Measurements from ENCODE around the gene EVI5.
"Not testable (repeated sequence)": the region's sequence is repeated elsewhere in the genome, so short reads cannot be mapped to it uniquely, and the experiment has no call there.

Gene EVI5

DNA sequence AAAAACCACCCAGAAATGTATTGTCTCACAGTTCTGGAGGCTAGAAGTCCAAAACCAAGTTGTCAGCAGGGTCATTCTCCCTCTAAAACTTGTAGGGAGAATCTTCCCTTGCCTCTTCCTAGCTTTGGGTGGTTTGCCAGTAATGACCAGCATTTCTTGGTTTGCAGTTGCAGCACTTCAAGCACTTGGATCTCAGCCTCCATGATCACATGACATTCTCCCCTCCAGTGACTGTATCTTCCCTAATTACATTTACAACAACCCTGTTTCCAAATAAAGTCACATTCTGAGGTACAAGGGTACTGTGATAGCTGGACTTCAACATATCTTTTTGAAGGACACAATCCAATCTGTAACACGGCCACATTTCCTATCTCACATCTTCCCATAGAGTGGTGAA, 37.2 kb downstream of the EVI5 start:
- peak; percentile 30 for DNase-seq

DNA sequence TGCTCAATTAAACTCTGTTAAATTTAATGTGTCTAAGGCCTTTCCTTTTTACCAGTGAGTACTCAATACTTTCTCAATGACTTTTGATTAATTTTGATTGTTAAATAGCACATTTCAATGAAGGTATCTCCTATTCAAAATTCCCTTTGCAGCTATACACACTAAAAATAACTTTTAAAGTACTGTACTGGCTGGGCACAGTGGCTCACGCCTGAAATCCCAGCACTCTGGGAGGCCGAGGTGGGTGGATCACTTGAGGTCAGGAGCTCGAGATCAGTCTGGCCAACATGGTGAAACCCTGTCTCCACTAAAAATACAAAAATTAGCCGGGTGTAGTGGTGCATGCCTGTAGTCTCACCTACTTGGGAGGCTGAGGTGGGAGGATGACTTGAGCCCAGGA, 38.7 kb downstream of the EVI5 start:
- not testable (repeated sequence) for DNase-seq

DNA sequence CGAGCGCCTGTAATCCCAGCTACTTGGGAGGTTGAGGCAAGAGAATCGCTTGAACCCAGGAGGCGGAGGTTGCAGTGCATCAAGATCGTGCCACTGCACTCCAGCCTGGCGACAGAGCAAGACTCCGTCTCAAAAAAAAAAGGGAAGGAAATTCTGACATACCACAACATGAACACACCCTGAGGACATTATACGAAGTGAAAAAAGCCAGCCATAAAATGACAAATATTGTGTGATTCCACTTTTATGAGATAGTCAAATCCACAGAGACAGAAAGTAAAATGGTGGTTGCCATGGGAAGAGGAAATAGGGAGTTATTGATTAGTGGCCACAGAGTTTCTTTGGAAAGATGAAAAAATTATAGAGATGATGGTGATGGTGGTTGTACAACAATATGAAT, 41.7 kb downstream of the EVI5 start:
- DNase-seq: peak; percentile 52

DNA sequence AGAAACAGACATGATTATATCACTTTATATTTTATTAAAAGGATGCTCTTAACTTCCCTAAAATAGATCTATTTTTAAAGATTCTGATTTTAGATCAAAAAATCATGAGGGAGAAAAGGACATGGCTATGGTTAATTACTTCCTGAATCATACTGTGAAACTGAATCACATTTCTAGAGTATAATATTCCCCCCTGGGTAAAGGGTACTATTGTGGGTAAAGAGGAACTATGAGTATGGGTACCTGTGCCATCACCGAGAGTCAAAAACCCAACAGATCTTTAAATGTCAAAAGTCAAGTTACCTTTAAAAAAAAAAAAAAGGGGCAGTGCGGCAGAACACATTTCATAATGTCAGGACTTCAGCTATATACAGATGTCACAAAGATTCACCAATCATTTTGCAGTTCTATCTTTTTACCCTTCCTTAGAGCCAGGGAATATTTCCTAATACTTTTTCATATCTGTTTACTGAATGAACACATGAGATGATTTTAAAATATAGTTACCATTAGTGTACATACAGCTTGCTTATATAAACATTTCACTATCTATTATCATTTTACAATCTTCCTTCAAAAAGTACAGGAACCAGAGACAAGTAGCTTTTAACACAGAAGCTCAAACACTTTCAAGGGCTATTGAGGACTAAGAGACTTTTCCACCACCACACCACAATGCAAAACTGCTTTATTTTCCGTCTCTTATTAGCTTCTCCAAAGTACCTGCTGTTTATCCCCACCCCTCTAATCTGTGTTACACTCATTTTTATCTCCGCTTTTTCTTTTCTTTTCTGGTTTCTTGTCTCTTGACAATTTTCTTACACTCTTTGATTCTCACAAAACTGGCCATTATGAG, 45.0 kb downstream of the EVI5 start:
- no peak for DNase-seq

DNA sequence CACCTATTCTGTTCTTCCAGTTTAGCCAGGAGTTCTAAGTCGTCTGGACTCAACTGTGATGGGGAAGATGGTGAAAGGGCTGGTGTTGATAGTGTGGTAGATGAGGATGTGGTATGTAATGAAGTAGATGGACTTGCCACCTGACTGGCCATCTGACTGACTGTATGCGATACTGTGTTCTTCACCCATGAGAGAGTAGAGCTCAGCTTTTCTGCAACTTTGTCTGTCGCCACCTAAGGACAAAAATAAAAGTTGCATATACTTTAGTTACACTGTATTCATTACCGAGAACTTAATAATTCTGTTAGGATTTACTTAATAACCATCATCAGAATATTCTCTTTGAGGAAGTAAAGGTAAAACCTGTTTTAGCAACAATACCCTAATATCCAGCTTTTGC, 48.5 kb downstream of the EVI5 start:
- DNase-seq: no peak

DNA sequence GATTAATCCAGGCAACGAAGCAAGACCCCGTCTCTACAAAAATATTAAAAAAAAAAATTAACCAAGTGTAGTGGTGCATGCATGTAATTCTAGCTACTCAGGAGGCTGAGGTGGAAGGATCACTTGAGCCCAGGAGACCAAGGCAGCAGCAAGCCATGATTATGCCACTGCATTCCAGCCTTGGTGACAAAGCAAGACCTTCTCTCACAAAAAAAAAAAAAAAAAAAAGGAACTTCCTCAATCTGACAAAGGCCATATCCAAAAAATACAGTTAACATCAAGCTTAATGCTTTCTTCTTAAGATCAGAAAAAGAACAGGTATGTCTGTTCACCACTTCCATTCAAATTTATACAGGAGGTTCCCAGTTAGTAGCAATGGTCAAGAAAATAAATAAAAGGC, 54.4 kb downstream of the EVI5 start:
- peak; percentile 48 for DNase-seq

DNA sequence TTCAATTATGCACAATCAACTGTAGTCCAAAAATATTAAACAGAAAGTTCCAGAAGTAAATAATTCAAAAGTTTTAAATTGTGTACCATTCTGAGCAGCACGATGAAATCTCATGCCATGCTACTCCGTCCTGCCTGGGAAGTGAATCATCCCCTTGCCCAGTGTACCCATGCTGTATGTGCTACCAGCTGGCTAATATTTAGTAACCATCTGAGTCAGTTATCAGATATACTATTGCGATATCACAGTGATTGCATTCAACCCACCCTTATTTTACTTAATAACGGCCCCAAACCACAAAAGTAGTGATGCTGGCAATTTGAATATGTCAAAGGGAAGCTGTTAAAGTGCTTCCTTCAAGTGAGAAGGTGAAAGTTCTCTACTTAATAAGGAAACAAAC, 56.2 kb downstream of the EVI5 start:
- DNase-seq: peak; percentile 85

DNA sequence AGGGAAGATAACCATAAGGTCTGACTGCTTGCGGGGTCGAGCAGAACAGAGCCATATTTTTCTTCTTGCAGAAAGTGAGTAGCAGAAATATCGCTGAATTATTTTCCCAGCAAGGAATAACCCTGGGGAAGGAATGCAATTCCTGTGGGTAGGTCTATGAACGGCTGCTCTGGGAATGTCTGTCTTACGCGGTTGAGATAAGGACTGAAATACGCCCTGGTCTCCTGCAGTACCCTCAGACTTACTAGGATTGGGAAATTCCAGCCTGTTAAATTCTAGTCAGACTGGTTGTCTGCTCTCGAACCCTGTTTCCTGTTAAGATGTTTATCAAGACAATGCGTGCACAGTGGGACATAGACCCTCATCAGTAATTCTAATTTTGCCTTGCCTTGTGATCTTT, 61.2 kb downstream of the EVI5 start:
- not testable (repeated sequence) for DNase-seq

DNA sequence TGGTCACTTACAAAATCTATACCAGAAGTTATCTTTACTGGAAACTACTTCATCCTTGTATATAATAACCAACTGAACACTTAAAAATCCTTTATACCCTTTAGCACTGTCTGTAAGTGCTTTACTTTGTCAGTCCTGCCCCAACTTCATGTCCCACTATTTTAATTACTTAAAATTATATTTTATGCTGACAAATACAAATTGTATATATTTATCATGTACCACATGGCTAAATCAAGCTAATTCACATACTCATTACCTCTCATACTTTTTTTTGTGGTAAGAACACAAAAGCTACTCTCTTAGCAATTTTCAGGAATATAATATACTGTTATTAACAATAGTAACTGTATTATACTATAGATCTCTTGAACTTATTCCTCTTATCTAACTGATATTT, 63.0 kb downstream of the EVI5 start:
- DNase-seq: no peak

DNA sequence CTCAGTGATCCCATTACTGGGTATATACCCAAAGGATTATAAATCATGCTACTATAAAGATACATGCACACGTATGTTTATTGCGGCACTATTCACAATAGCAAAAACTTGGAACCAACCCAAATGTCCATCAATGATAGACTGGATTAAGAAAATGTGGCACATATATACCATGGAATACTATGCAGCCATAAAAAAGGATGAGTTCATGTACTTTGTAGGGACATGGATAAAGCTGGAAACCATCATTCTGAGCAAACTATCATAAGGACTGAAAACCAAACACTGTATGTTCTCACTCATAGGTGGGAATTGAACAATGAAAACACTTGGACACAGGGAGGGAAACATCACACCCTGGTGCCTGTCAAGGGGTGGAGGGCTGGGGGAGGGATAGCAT, 63.8 kb downstream of the EVI5 start:
- not testable (repeated sequence) for DNase-seq

DNA sequence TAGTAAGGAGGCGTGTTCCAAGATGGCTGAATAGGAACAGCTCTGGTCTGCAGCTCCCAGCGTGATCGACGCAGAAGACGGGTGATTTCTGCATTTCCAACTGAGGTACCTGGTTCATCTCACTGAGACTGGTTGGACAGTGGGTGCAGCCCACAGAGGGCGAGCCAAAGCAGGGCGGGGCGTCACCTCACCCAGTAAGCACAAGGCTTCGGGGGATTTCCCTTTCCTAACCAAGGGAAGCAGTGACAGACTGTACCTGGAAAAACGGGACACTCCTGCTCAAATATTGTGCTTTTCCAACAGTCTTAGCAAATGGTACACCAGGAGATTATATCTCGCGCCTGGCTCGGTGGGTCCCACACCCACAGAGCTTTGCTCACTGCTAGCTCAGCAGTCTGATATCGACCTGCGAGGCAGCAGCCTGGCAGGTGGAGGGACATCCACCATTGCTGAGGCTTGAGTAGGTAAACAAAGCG, 69.4 kb downstream of the EVI5 start:
- DNase-seq: not testable (repeated sequence)

DNA sequence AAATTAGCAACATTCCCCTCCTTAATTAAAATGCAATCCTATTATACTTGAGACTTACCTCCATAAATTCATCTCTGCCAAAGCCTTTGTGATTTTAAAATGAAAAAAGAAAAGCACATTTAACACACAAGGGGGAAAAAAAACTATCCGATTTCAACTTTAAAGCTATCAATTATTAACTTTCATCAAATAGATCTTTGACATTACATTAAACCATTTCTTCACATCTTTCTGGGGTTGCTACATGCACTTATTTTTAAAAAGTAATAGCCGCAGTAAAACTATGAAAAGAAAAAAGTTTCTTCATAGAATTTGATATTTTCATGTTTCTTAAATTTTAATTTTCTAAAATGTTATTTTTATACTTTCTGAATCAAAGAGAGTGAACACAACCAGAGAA, 71.0 kb downstream of the EVI5 start:
- no peak for DNase-seq

DNA sequence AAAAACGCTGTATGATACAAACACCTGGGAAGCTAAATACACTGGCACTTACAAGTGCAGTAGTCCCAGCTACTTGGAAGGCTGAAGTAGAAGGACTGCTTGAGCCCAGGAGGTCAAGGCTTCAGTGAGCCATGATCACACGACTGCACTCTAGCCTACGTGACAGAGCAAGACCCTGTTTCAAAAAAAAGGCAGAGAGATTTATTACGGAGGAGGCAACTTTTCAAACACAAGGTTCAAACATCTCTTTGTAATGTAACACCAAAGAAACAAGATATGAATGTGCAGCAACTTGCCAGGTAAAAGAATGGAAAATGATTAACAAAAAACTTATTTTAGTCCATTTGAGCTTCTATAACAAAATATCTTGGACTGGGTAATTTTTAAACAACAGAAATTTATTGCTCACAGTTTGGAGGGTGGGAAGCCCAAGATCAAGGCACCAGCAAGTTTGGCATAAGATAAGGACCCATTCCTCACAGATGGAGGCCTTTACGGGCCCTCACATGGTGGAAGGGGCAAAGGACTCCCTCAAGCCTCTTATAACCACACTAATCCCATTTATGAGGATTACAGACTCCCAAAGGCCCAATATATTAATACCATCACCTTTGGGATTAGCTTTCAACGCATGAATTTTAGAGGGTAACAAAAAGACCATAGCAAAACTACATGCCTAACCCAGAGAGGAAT, 73.3 kb downstream of the EVI5 start:
- no peak for DNase-seq

DNA sequence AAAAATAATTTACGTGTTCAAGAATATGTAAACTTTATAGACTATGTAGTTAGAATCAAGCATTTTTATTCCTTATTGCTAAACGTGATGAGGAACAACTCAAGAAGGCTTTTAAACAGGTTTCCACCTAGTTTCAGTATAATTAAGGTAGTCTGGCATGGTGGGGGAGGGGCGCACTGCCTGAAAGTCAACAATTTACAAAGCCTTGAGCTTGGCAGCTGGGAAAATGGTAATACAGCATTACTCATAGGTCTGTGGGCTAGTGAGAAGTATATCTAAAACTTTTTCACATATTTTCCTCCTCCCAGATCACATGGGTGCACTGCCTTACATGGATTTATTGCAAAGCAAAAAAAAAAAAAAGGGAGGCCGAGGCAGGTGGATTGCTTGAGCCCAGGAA, 75.2 kb downstream of the EVI5 start:
- DNase-seq: no peak

DNA sequence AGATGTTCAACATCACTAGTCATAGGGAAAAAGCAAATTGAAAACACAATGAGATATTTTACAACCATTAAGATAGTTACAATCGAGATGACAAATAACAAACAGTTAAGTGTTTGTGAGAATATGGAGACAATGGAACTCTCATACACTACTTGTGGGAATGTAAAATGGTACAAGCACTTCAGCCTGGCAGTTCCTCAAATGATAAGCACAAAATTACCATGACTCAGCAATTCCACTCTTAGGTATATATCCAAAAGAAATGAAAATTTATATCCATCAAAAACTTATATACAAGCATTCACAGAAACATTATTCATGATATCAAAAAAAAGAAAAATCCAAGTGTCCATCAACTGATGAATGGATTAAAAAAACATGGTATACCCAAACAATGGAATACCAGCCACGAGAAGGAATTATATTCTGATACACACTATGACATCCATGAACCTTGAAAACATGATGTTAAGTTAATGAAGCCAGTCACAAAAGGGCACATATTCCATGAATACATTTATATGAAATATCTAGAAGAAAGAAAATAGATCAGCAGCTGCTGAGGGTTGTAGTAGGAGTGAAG, 76.4 kb downstream of the EVI5 start:
- no peak for DNase-seq

DNA sequence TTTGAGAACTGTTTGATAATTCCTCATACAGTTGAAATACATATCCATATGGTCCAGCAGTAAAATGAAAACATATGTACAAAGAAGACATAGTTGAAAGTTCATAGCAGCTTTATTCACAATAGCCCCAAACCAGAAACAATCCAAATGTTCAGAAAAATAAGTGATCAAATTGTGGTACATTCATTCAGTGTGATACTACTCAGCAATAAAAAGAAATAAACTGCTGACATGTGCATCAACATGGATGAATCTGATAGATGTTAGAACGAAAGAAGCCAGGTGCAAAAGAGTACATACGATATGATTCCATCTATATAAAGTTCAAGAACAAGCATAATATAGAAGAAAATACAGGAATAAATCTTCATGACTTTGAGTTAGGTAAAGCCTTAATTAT, 77.2 kb downstream of the EVI5 start:
- no peak for DNase-seq

DNA sequence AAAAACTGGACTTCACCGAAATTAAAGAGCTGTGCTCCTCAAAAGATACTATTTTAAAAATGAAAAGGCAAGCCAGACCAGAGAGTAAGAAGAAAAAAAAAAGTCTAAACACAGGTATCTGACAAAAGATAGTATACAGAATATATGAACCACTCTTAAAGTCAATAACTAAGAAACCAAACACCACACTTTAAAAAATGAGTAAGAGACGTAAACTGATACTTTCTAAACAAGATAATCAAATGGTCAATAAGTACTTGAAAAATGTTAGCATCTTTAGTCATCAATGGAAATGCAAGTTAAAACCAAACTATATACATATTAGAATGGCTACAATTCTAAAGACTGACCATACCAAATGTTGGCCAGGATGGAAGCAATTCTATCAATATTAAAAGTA, 77.6 kb downstream of the EVI5 start:
- DNase-seq: no peak

DNA sequence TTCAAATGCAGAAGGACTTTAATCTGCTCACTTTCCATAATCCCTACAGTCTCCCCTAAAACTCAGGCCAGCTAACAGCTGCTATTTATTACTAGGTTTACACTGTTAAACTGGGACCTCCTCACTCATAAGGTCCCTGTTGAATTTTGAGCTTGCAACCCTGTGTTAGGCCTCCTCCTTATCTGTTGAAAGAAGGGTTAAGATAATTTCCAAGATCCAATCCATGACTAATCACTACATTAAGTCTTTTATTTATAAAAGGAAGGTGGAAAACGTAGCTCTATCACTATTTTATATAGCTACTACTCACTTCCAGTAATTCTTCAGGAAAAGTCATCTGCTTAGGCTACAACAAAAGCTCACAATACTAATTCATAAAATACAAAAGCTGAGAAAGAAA, 79.5 kb downstream of the EVI5 start:
- DNase-seq: no peak

DNA sequence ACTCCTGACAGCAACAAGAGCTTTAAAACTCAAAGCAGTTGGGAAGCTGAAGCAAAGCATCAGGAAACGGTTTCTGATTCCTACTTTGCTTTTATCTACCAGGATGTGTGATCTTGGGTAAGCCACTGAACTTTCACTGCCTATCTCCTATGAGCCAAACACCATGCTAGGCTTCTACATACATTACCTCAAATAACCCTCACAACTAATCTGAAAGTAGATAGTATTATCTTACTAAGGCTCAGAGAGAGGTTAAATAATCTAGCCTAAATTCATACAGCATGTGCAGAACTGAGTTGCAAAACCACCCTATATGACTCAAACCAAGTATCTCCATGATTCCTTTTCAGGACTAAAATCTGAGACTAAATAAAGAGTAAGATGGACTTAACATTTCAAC, 83.8 kb downstream of the EVI5 start:
- no peak for DNase-seq

DNA sequence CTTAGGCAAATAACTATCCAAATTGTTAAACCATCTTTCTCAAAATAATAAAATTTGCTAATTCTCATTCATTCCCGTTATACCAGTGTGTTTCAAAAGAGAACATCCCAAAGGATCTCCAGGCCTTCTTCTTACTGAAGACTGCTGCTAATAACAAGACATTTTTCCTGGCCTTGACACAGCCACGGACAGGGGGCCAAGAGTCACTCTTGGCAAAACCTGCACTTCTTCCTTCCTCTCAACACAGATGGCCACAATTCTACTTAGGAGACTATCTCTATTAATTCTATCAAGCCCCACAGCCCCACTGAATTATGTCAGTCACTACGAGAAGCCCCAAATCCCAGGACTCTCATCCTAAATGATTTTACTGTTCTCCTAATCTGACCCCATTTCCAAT, 86.0 kb downstream of the EVI5 start:
- no peak for DNase-seq

DNA sequence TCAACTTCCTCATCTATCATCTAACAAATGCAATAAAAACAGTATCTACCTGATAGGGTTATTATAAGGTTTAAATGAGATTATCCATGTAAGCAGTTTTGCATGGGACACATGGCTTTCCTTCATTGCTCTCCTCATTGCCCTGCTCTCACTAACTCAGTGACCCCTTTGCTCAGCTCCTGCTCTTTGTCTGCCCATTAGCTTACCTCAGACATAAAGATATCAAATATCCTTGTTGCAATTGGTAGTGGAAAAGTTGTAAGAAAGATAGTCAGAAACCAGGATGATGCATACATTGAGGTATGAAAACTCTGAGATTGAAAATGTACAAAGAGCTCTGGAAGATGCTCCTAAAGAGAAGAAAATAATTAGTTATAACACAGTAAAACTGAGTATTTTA, 89.8 kb downstream of the EVI5 start:
- no peak for DNase-seq

DNA sequence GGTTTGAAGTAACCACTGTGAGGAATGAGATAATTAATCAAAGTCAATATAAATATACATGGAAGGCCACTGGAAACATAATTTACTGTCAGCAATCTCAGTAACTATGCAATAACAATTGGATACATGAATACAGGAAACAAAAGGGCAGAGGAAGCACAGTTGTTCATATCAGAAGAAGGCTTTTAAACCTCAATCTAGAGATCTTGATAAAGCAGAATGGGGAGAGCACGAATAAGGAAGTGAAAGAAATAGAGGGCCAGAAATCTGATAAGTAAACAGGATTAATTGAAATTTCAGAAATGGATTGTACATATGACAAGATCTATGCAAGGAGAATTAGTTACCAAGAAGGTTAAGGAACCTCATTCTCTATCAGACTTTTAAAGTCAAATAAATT, 93.0 kb downstream of the EVI5 start:
- no peak for DNase-seq

DNA sequence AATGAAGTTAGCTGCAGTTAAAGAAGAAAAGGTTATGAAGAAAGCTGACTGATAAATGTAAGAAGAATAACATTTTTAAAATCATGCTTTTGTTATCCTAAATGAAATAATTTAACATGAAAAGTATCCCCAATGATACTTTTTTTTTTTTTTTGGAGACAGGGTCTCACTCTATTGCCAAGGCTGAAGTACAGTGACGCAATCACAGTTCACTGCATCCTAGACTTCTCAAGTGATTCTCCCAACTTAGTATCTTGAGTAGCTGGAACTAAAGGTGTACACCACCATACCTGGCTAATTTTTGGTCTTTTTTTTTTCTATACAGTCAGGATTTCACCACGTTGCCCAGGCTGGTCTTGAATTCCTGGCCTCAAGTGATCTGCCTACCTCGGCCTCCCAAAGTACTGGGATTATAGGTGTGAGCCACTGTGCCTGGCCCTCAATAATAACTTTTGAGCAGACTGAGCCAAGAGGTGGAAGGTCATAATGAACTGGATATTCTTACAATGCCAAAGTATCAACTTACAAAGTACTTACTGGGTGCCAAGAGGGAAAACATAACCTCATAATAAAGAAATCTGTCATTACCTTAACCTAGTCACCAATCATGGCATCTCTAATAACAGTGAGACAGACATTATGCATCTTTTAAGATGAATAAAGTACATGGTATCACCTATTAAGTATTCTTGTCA, 94.5 kb downstream of the EVI5 start:
- no peak for DNase-seq

DNA sequence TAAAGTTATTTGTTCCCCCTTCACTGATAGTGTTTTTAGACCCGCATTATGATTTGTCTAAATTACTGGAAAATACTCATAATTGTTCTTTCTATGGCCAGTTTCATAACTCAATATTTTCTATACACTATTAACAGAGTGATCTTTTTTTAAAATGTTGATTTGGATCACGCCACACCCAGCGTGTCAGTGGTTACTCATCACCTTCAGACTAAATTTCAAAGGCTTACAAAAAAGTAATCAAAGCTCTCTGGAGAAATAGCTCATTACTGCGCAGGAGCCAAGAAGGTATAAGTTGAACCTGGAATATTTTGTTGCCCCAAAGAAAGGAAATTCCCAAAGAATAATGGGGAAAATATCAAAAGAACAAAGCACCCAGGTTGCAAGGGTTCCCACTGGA, 104.9 kb downstream of the EVI5 start:
- no peak for DNase-seq
